Measurements from ENCODE around the gene MTHFSD.
A peak's percentile ranks its signal among the peaks of the same experiment; 100 is the strongest.

Gene MTHFSD

DNA sequence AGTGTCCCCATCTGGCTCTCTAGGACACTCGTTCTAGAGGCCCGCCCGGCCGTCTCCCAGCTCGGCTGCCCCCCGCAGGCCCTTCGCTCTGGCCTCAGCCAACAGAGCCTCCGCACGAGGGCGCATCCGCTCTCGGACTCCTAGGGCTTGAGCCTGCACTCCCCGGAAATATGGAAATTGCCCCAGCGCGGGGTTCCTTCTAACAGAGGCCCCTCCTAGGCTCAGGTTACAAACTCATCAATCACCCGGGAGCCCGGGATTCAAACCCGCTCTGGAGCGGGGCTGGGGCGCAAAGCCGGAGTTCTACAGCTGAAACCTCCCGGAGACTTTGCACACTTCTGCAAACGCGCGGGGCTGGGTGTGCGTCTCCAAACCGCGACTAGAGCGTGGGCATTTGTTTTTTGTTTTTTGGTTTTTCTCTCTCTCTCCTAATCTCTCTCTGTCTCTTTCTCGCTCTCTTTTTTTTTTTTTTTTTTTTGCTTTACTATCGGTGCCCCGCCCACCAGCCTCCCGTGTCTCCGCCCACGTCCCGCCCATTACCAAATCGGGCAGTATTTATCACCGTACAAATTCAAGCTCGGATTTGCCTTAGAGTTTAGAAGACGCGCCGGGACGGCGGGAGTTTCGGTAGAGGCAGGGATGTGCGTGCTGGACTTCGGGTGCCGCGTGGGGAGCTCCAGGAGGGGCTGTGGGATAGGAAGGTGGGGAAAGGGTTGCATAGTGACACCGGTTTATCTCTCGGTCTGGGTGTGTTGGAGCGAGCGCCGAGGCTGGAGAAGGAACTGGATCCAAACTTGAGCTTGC, 20.9 kb upstream of the MTHFSD start:
- no peak for TF ChIP-seq CEBPB (IDR thresholded peaks at IDR 0.05)
- TF ChIP-seq TAF1 (IDR thresholded peaks at IDR 0.05; ENCODE audit: low read depth), result no peak
- TF ChIP-seq RAD21 (IDR thresholded peaks at IDR 0.05; ENCODE audit: low read depth), result peak; percentile 20; the same call in 1 of the 2 replicates

DNA sequence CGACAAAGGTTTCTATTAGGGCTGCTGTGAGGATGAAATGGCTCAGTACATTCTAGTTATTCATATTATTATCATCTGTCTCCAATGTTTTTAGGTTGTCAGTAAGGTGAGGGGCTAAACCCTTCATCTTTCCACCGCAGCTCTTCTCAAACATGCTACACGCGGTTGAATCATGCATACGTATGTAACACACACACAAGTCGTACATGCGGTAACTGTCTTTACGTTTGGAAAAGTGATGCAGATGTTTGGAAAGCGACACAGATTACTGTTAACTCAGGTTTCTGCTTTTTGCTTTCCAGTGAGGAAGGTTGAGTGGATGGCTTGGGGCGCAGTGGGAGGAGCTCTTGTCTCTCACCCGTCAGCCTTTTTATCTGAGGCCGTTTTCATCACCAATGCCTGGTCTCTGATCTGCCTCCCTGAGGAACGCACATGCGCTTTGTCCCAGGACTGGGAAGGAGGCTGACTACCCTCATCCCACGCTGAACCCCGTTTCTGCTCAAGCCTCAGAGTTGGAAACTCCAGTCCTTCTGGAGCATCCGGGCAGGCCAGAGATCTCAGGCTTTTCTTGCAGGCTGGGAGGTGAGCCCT, 20.2 kb upstream of the MTHFSD start:
- TF ChIP-seq RAD21 (IDR thresholded peaks at IDR 0.05; ENCODE audit: low read depth) (no peak), TAF1 (IDR thresholded peaks at IDR 0.05; ENCODE audit: low read depth) (no peak), CREB1 (IDR thresholded peaks at IDR 0.05; ENCODE audit: low read depth) (no peak), EP300 (IDR thresholded peaks at IDR 0.05; ENCODE audit: borderline replicate concordance) (no peak), NFIC (IDR thresholded peaks at IDR 0.05) (no peak), EGR1 (IDR thresholded peaks at IDR 0.05) (no peak), FOXM1 (IDR thresholded peaks at IDR 0.05; ENCODE audit: borderline replicate concordance, low read depth) (no peak), CEBPB (IDR thresholded peaks at IDR 0.05) (no peak)
- TF ChIP-seq, protein P1, sequence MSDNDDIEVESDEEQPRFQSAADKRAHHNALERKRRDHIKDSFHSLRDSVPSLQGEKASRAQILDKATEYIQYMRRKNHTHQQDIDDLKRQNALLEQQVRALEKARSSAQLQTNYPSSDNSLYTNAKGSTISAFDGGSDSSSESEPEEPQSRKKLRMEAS (IDR thresholded peaks at IDR 0.05), result no peak
- TF ChIP-seq, protein P2, sequence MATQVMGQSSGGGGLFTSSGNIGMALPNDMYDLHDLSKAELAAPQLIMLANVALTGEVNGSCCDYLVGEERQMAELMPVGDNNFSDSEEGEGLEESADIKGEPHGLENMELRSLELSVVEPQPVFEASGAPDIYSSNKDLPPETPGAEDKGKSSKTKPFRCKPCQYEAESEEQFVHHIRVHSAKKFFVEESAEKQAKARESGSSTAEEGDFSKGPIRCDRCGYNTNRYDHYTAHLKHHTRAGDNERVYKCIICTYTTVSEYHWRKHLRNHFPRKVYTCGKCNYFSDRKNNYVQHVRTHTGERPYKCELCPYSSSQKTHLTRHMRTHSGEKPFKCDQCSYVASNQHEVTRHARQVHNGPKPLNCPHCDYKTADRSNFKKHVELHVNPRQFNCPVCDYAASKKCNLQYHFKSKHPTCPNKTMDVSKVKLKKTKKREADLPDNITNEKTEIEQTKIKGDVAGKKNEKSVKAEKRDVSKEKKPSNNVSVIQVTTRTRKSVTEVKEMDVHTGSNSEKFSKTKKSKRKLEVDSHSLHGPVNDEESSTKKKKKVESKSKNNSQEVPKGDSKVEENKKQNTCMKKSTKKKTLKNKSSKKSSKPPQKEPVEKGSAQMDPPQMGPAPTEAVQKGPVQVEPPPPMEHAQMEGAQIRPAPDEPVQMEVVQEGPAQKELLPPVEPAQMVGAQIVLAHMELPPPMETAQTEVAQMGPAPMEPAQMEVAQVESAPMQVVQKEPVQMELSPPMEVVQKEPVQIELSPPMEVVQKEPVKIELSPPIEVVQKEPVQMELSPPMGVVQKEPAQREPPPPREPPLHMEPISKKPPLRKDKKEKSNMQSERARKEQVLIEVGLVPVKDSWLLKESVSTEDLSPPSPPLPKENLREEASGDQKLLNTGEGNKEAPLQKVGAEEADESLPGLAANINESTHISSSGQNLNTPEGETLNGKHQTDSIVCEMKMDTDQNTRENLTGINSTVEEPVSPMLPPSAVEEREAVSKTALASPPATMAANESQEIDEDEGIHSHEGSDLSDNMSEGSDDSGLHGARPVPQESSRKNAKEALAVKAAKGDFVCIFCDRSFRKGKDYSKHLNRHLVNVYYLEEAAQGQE (IDR thresholded peaks at IDR 0.05; ENCODE audit: low read depth), result no peak
- TF ChIP-seq, protein P3, sequence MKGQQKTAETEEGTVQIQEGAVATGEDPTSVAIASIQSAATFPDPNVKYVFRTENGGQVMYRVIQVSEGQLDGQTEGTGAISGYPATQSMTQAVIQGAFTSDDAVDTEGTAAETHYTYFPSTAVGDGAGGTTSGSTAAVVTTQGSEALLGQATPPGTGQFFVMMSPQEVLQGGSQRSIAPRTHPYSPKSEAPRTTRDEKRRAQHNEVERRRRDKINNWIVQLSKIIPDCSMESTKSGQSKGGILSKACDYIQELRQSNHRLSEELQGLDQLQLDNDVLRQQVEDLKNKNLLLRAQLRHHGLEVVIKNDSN (IDR thresholded peaks at IDR 0.05), result no peak

DNA sequence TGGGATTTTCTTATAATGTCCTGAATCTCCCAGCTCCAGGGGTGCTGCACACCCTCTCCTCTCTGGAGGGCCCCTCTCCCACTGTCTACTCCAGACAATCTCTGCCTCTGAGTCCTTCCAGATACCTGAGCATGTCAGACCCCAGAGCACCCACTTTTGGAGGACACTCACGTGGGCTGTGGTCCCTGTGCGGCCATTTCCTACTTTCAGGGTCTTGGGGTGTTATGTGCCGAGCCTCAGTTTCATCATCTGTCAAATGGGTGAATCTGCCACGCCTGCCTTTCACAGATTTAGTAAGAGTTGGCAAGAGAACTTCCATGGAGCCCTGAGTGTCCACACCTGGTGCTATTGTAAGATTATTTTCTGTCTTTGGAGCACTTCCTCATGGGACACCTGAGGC, 19.6 kb upstream of the MTHFSD start:
- TF ChIP-seq, protein P1 (IDR thresholded peaks at IDR 0.05), result no peak
- TF ChIP-seq TAF1 (IDR thresholded peaks at IDR 0.05; ENCODE audit: low read depth) (no peak), EP300 (IDR thresholded peaks at IDR 0.05; ENCODE audit: borderline replicate concordance) (no peak), RAD21 (IDR thresholded peaks at IDR 0.05; ENCODE audit: low read depth) (no peak), YY1 (IDR thresholded peaks at IDR 0.05; ENCODE audit: low read depth) (no peak), TCF12 (IDR thresholded peaks at IDR 0.05; ENCODE audit: low read depth) (no peak), EGR1 (IDR thresholded peaks at IDR 0.05) (no peak), ZBTB7A (IDR thresholded peaks at IDR 0.05; ENCODE audit: low read depth) (no peak), TEAD4 (IDR thresholded peaks at IDR 0.05) (no peak), NFIC (IDR thresholded peaks at IDR 0.05) (no peak), FOXM1 (IDR thresholded peaks at IDR 0.05; ENCODE audit: borderline replicate concordance, low read depth) (no peak), CEBPB (IDR thresholded peaks at IDR 0.05) (no peak), CREB1 (IDR thresholded peaks at IDR 0.05; ENCODE audit: low read depth) (no peak)
- TF ChIP-seq, protein P3 (IDR thresholded peaks at IDR 0.05), result no peak
- TF ChIP-seq, protein P2 (IDR thresholded peaks at IDR 0.05; ENCODE audit: low read depth), result no peak

DNA sequence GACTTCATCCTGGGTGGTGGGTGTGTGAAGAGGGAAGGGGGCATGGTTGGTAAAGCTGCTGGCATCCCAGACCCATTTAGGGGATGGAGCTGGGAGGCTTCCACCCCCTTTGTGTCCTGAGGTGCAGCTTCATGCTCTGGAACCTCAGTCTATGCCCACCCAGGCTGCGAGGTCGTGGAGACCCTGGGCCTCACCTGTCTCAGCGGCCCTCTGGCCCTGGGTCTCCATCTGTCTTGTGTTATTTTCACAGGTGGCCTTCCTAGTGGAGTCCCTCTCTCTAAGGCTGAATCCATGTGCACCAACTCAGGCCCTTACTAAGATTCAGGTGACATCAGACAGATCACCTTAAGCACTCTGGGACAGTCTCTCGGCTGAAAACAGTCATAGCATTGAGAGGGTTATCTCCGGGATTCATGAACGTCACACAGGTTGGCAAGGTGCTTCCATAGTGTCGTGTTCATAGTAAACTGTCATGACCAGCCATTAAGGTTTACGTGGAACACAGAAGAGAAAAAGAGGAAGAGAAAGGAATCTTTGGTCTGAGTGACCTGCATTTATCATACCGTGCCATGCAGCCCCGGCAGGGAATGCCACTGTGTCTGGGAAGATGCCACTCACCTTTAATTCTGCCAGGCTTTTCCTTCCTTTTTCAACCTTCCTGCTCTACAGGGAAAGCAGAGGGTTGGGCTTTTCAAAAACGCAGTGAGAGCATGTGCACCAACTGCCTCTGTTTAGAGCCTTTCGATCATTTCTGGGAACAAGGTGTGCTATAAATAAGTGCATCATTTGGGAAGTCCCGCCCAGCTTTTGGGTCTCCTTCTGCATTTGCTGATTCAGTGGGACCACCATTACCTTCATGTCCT, 18.8 kb upstream of the MTHFSD start:
- no peak for TF ChIP-seq CREB1 (IDR thresholded peaks at IDR 0.05; ENCODE audit: low read depth)
- TF ChIP-seq, protein P2 (IDR thresholded peaks at IDR 0.05; ENCODE audit: low read depth), result no peak

All from Ishikawa (cell line).